K562 (cell line): ENCODE results near the gene FIS1. TPM values are rescaled to one million over a fixed set of nuclear protein-coding genes. Genes with fewer than 3 reads are reported as not detected.

ENCODE experiments used
- ATF6 ChIP-seq: sonication (generic); formaldehyde crosslinking; IDR thresholded peaks from 2 replicates; pipeline ENCODE4 v1.4.0; 2020; ENCODE audit warnings: mild to moderate bottlenecking, missing genetic modification reagents
- CBFB ChIP-seq: sonication (generic); formaldehyde crosslinking; IDR thresholded peaks from 2 replicates; pipeline ENCODE4 v1.4.0; 2020; ENCODE audit warnings: mild to moderate bottlenecking, missing genetic modification reagents
- CREM ChIP-seq: IDR thresholded peaks from 2 replicates; pipeline ENCODE4 v1.6.1; 2014; ENCODE audit warnings: antibody characterized with exemption, low read depth
- EWSR1 ChIP-seq: fragments of 450-650 bp; IDR thresholded peaks from 2 replicates; pipeline ENCODE4 v1.6.1; 2018; ENCODE audit warnings: borderline replicate concordance, mild to moderate bottlenecking, low read depth, moderate library complexity; ENCODE audit not compliant: partially characterized antibody
- HLTF ChIP-seq: fragments of 450-650 bp; IDR thresholded peaks from 2 replicates; pipeline ENCODE4 v1.6.1; 2016
- POLR2AphosphoS5 ChIP-seq: IDR thresholded peaks from 2 replicates; pipeline ENCODE4 v1.6.1; 2011; ENCODE audit warnings: mild to moderate bottlenecking, low read depth, low read length, moderate library complexity; ENCODE audit not compliant: control insufficient read depth, insufficient read depth
- RNF219 ChIP-seq: fragments of 250-450 bp; sonication (Bioruptor Pico); IDR thresholded peaks from 2 replicates; pipeline ENCODE4 v1.5.0; 2022; ENCODE audit warnings: mild to moderate bottlenecking
- SMARCC2 ChIP-seq: fragments of 450-650 bp; IDR thresholded peaks from 2 replicates; pipeline ENCODE4 v1.6.1; 2017; ENCODE audit warnings: antibody characterized with exemption, moderate library complexity, mild to moderate bottlenecking, low read depth
- THRA ChIP-seq: fragments of 450-650 bp; IDR thresholded peaks from 2 replicates; pipeline ENCODE4 v1.6.1; 2017; ENCODE audit warnings: mild to moderate bottlenecking, moderate library complexity
- ZNF140 ChIP-seq: fragments of 250-450 bp; sonication (Bioruptor Pico); IDR thresholded peaks from 2 replicates; pipeline ENCODE4 v1.8.0; 2021; ENCODE audit warnings: moderate library complexity, mild to moderate bottlenecking, inconsistent platforms
- ZNF354B ChIP-seq: fragments of 250-450 bp; sonication (Bioruptor Pico); IDR thresholded peaks from 2 replicates; pipeline ENCODE4 v1.4.0; 2020
- ZNF407 ChIP-seq: fragments of 450-650 bp; IDR thresholded peaks from 2 replicates; pipeline ENCODE4 v1.6.1; 2016; ENCODE audit warnings: low read depth
- ZNF583 ChIP-seq: fragments of 250-450 bp; sonication (Bioruptor Pico); IDR thresholded peaks from 2 replicates; pipeline ENCODE4 v1.4.0; 2020
- ZNF79 ChIP-seq: fragments of 250-450 bp; sonication (Bioruptor Pico); IDR thresholded peaks from 2 replicates; pipeline ENCODE4 v1.4.0; 2020; ENCODE audit warnings: low read depth, mild to moderate bottlenecking, moderate library complexity
- polyA plus RNA-seq, 8 experiments: library from polyadenylated mRNA; depleted of rRNA in 4 of 8; stranded (reverse) in 5 of 8; unstranded in 3 of 8; fragments of >200 nt; fragmentation: Nextera tagmentation in 2 of 8; fragmentation: Illumina TruSeq in 1 of 8; extraction: Ambion mirVana in 2 of 8; extraction: Trizol in 1 of 8; gene quantifications; 2 replicates each; pipeline versions ENCODE4 v1.2.1 to v1.2.3, GENCODE V29; 2011 to 2014; ENCODE audit warnings: inconsistent platforms in 1 of 8, missing spikeins in 1 of 8
- total RNA-seq, 7 experiments: library from RNA; depleted of rRNA in 6 of 7; stranded (reverse); fragments of >200 nt in 6 of 7; fragmentation: Illumina TruSeq in 2 of 7; extraction: Trizol in 2 of 7; gene quantifications; 2 replicates each; pipeline versions ENCODE4 v1.2.1 to v1.2.3, GENCODE V29; 2011 to 2021; ENCODE audit warnings: low replicate concordance in 1 of 7

FIS1 gene
- total and polyA plus RNA-seq, 9 of the 15 experiments (the other 6 are each of a cell fraction or from before 2014, with no cell fraction given), result 86.0 to 257 (median 144) TPM

- TF ChIP-seq ZNF407 (no peak), RNF219 (CRISPR knock-in tag) (no peak), ZNF79 (no peak), ZNF354B (CRISPR knock-in tag) (no peak), CBFB (CRISPR knock-in tag) (no peak), POLR2AphosphoS5 (peak; percentile 42; the same call in 1 of the 2 replicates), CREM (peak; percentile 94), EWSR1 (no peak), ZNF140 (CRISPR knock-in tag) (no peak), ATF6 (no peak), HLTF (no peak), THRA (no peak; the same call in 1 of the 2 replicates), SMARCC2 (no peak), ZNF583 (CRISPR knock-in tag) (no peak)
Observed at GRCh38 chr7:101240226-101241014, 4.5 kb downstream of the FIS1 start (continued).
